HEK293T (cell line): ENCODE results near the gene SPOCK3.
"Not testable (repeated sequence)": the region's sequence is repeated elsewhere in the genome, so short reads cannot be mapped to it uniquely, and the experiment has no call there.

Experiments used
- CTCF ChIA-PET: fragments of 350-600 bp; formaldehyde crosslinking; extraction: SDS; loops from one replicate; lab custom pipeline; 2021; ENCODE audit warnings: antibody characterized with exemption, inconsistent platforms; lab: Yijun Ruan, JAX
- POLR2A ChIA-PET: fragments of 350-600 bp; formaldehyde crosslinking; extraction: SDS; loops from one replicate; lab custom pipeline; 2020; ENCODE audit warnings: antibody characterized with exemption, inconsistent platforms; lab: Yijun Ruan, JAX
- DNase-seq: peaks from one replicate; pipeline ENCODE4 v3.0.0; 2012; ENCODE audit warnings: mixed read lengths; ENCODE audit errors: extremely low spot score
- ARNT ChIP-seq: fragments of 450-650 bp; IDR thresholded peaks from 2 replicates; pipeline ENCODE4 v1.6.1; 2017; ENCODE audit warnings: mild to moderate bottlenecking
- BHLHE40 ChIP-seq: fragments of 450-650 bp; IDR thresholded peaks from 2 replicates; pipeline ENCODE4 v1.6.1; 2016; ENCODE audit warnings: mild to moderate bottlenecking, moderate library complexity, borderline replicate concordance
- CTBP1 ChIP-seq: fragments of 450-650 bp; IDR thresholded peaks from 2 replicates; pipeline ENCODE4 v1.6.1; 2016; ENCODE audit warnings: borderline replicate concordance
- ELF4 ChIP-seq: fragments of 450-650 bp; IDR thresholded peaks from 2 replicates; pipeline ENCODE4 v1.6.1; 2017; ENCODE audit warnings: antibody characterized with exemption
- FOXA1 ChIP-seq: fragments of 450-650 bp; IDR thresholded peaks from 2 replicates; pipeline ENCODE4 v1.6.1; 2016; ENCODE audit warnings: mild to moderate bottlenecking
- FOXK2 ChIP-seq: fragments of 450-650 bp; IDR thresholded peaks from 2 replicates; pipeline ENCODE4 v1.6.1; 2016; ENCODE audit warnings: mild to moderate bottlenecking
- FOXM1 ChIP-seq: fragments of 450-650 bp; IDR thresholded peaks from 2 replicates; pipeline ENCODE4 v1.6.1; 2017; ENCODE audit warnings: mild to moderate bottlenecking, borderline replicate concordance
- HDGF ChIP-seq: fragments of 450-650 bp; IDR thresholded peaks from 2 replicates; pipeline ENCODE4 v1.6.1; 2017; ENCODE audit warnings: antibody characterized with exemption, borderline replicate concordance
- L3MBTL2 ChIP-seq: fragments of 450-650 bp; conservative IDR thresholded peaks from 2 replicates; pipeline ENCODE4 v1.6.1; 2016; ENCODE audit warnings: mild to moderate bottlenecking
- LEF1 ChIP-seq: fragments of 450-650 bp; IDR thresholded peaks from 2 replicates; pipeline ENCODE4 v1.6.1; 2017; ENCODE audit warnings: mild to moderate bottlenecking, borderline replicate concordance
- NFRKB ChIP-seq: fragments of 450-650 bp; IDR thresholded peaks from 2 replicates; pipeline ENCODE4 v1.6.1; 2016; ENCODE audit warnings: mild to moderate bottlenecking, moderate library complexity
- PKNOX1 ChIP-seq: fragments of 450-650 bp; IDR thresholded peaks from 2 replicates; pipeline ENCODE4 v1.6.1; 2016
- SP1 ChIP-seq: fragments of 450-650 bp; IDR thresholded peaks from 2 replicates; pipeline ENCODE4 v1.6.1; 2017
- SUZ12 ChIP-seq: fragments of 450-650 bp; IDR thresholded peaks from 2 replicates; pipeline ENCODE4 v1.6.1; 2016; ENCODE audit warnings: mild to moderate bottlenecking
- TARDBP ChIP-seq: fragments of 450-650 bp; IDR thresholded peaks from 2 replicates; pipeline ENCODE4 v1.6.1; 2016
- ZNF384 ChIP-seq: fragments of 450-650 bp; IDR thresholded peaks from 2 replicates; pipeline ENCODE4 v1.6.1; 2016

The SPOCK3 gene

GRCh38 chr4:167234316-167234881 lies at the start of gene SPOCK3:
Gene SPOCK3, minus strand, starts transcription at chr4:167234494.
- CTCF ChIA-PET = interaction anchor here (0.7 to 1.5 kb wide), 2 partner anchors 212 to 389 kb away, joined by 4 read pairs; no protein-coding TSS in a partner anchor
- TF ChIP-seq L3MBTL2 = peak; percentile 64
- TF ChIP-seq SP1 = no peak
- DNase-seq = peak; percentile 51

GRCh38 chr4:167282171-167282864 lies 48.0 kb upstream of the SPOCK3 start:
- ChIA-PET CTCF (no interaction called here), POLR2A (no interaction called here)
- no peak for TF ChIP-seq FOXK2
- no peak for TF ChIP-seq SP1
- no peak for TF ChIP-seq ELF4
- no peak for TF ChIP-seq ARNT
- no peak for TF ChIP-seq FOXM1
- TF ChIP-seq PKNOX1 = no peak
- no peak for TF ChIP-seq ZNF384
- TF ChIP-seq SUZ12 = no peak
- TF ChIP-seq LEF1 = no peak
- no peak for TF ChIP-seq FOXA1
- no peak for TF ChIP-seq NFRKB
- TF ChIP-seq BHLHE40 = no peak
- no peak for TF ChIP-seq CTBP1
- DNase-seq = no peak

More at GRCh38 chr4:167234316-167234881, at the start of gene SPOCK3:
- POLR2A ChIA-PET = interaction anchor here (0.9 to 1.1 kb wide), 2 partner anchors 9 to 16 kb away, joined by 3 read pairs; no protein-coding TSS in a partner anchor

GRCh38 chr4:167281545-167281944 lies 47.3 kb upstream of the SPOCK3 start:
- DNase-seq, CTCF ChIA-PET, POLR2A ChIA-PET: not testable (repeated sequence)

- DNase-seq = no peak
- ChIA-PET CTCF (interaction anchor here (0.6 kb wide), 1 partner anchor 623 kb away, joined by 3 read pairs; no protein-coding TSS in a partner anchor), POLR2A (no interaction called here)
- TF ChIP-seq FOXA1 = no peak
- TF ChIP-seq TARDBP = no peak
- no peak for TF ChIP-seq SUZ12
- TF ChIP-seq HDGF = no peak
- no peak for TF ChIP-seq BHLHE40
Observed at GRCh38 chr4:167274351-167274750, 40.1 kb upstream of the SPOCK3 start.

- TF ChIP-seq TARDBP = no peak
- TF ChIP-seq NFRKB = no peak
- TF ChIP-seq L3MBTL2 = no peak
- TF ChIP-seq ARNT = no peak
- no peak for TF ChIP-seq ZNF384
- TF ChIP-seq ELF4 = no peak
- no peak for TF ChIP-seq BHLHE40
- no peak for TF ChIP-seq PKNOX1
- TF ChIP-seq HDGF = no peak
- no peak for TF ChIP-seq SP1
- CTCF ChIA-PET = no interaction called here
- POLR2A ChIA-PET = no interaction called here
- DNase-seq = no peak
Observed at GRCh38 chr4:167265231-167265630, 30.9 kb upstream of the SPOCK3 start.

GRCh38 chr4:167248271-167248670 lies 14.0 kb upstream of the SPOCK3 start:
- POLR2A ChIA-PET = no interaction called here
- no peak for TF ChIP-seq ELF4
- no peak for TF ChIP-seq L3MBTL2
- no peak for TF ChIP-seq SP1
- no peak for TF ChIP-seq FOXK2
- no peak for TF ChIP-seq CTBP1
- no peak for TF ChIP-seq PKNOX1
- TF ChIP-seq TARDBP = no peak
- no peak for TF ChIP-seq FOXA1
- TF ChIP-seq BHLHE40 = no peak
- no peak for TF ChIP-seq NFRKB
- TF ChIP-seq FOXM1 = no peak
- TF ChIP-seq ZNF384 = no peak
- no peak for TF ChIP-seq SUZ12
- no peak for TF ChIP-seq ARNT
- no peak for TF ChIP-seq LEF1
- TF ChIP-seq HDGF = no peak
- no peak for DNase-seq
- CTCF ChIA-PET = no interaction called here
